ENCODE measurements around the gene IQSEC1. TPM values are rescaled to one million over a fixed set of nuclear protein-coding genes. Genes with fewer than 3 reads are reported as not detected.

Gene IQSEC1
- polyA plus RNA-seq, 1 experiment = 3.6 TPM

DNA sequence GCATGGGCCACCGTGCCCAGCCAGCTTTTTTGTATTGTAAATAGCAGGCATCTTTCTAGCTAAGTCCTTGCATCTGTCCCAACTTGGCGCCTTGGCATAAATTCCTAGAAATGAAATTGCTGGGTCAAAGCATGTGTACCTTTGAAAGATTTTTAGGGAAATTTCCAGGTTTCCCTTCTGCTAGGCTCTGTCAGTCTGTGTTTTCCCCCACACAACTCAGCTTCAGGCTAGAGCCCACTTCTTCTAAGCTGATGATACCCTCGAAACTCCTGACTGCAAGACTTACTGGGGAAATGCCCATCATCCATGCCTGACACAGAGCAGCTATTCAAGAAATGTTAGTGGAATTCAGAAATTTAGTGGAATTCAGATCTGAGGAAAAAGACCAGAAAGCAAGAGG is 221.0 kb downstream of the IQSEC1 start:
- ChIA-PET CTCF (interaction anchor here (0.6 to 2.4 kb wide), 4 partner anchors 10 to 127 kb away, joined by 3 to 28 read pairs (median 4); partner anchors contain the start of gene RPL32), POLR2A (interaction anchor here (0.6 to 2.5 kb wide), 2 partner anchors 11 to 13 kb away, joined by 3 to 8 read pairs; partner anchors contain the start of gene RPL32)
- Histone ChIP-seq H3K4me3 (ENCODE audit: low read depth, low read length) (no peak overlapping the region), H3K9me3 (ENCODE audit: control insufficient read depth, insufficient read depth, low read length) (no peaks in the 10 kb centered on the region), H3K27ac (ENCODE audit: low read depth, low read length) (no peak overlapping the region), H3K27me3 (ENCODE audit: control insufficient read depth, insufficient read depth, low read length) (peaks cover 25% of the 10 kb centered on the region)
- DNase-seq (ENCODE audit: low read depth, low spot score) = no peak
- no peak for TF ChIP-seq CTCF (IDR thresholded peaks at IDR 0.05; ENCODE audit: low read depth, low read length)

Small RNA genes lying within 50 kb of the gene (small RNA-seq; reads per million reads assigned to genes)
- gene AC034198.1 (ENCODE audit: insufficient read length, low read depth) (not detected), gene AC069271.1 (ENCODE audit: insufficient read length, low read depth) (not detected)

Other genes starting within 250 kb of the IQSEC1 start
- 3,211 and 3,269 TPM in 2 replicates for gene RPL32, start 231.9 kb downstream of the IQSEC1 start, polyA plus RNA-seq (2011; rRNA removed)

Data from AG04450 (cell line).